SIG-M5 treated with dmso at 0.1 percent for 504 hours (cell line): Measurements from ENCODE around the gene ROPN1L.
"Not testable (repeated sequence)": the region's sequence is repeated elsewhere in the genome, so short reads cannot be mapped to it uniquely, and the experiment has no call there.

Source experiments
- DNase-seq: peaks from one replicate; lab custom pipeline; 2025; ENCODE audit not compliant: unreplicated experiment; lab: John Stamatoyannopoulos, UW

ROPN1L gene

GRCh38 chr5:10478436-10478835 is 36.8 kb downstream of the ROPN1L start:
- DNase-seq: no peak

GRCh38 chr5:10479154-10479721 is 37.6 kb downstream of the ROPN1L start:
- DNase-seq: no peak

GRCh38 chr5:10480237-10480985 is 38.7 kb downstream of the ROPN1L start:
- no peak for DNase-seq

- peak; percentile 22 for DNase-seq
These were observed 39.7 kb downstream of the ROPN1L start for GRCh38 chr5:10481241-10481935.

GRCh38 chr5:10482791-10483530 is 41.3 kb downstream of the ROPN1L start:
- no peak for DNase-seq

GRCh38 chr5:10484774-10485141 is 43.1 kb downstream of the ROPN1L start:
- no peak for DNase-seq

- no peak for DNase-seq
These were observed 43.6 kb downstream of the ROPN1L start for GRCh38 chr5:10485142-10485795.

- no peak for DNase-seq
These were observed 44.2 kb downstream of the ROPN1L start for GRCh38 chr5:10485897-10486296.

- no peak for DNase-seq
These were observed 45.0 kb downstream of the ROPN1L start for GRCh38 chr5:10486511-10487344.

GRCh38 chr5:10488144-10488543 is 46.5 kb downstream of the ROPN1L start:
- DNase-seq: no peak

GRCh38 chr5:10489810-10490426 is 48.2 kb downstream of the ROPN1L start:
- peak; percentile 89 for DNase-seq

- DNase-seq: no peak
These were observed 49.4 kb downstream of the ROPN1L start for GRCh38 chr5:10490927-10491672.

GRCh38 chr5:10491673-10492026 is 50.0 kb downstream of the ROPN1L start:
- DNase-seq: no peak

- peak; percentile 72 for DNase-seq
These were observed 52.2 kb downstream of the ROPN1L start for GRCh38 chr5:10493884-10494283.

- not testable (repeated sequence) for DNase-seq
These were observed 52.8 kb downstream of the ROPN1L start for GRCh38 chr5:10494497-10494896.

- DNase-seq: no peak
These were observed 55.9 kb downstream of the ROPN1L start for GRCh38 chr5:10497554-10497953.

- no peak for DNase-seq
These were observed 56.7 kb downstream of the ROPN1L start for GRCh38 chr5:10498350-10498749.

- no peak for DNase-seq
These were observed 57.4 kb downstream of the ROPN1L start for GRCh38 chr5:10499066-10499465.

- no peak for DNase-seq
These were observed 58.1 kb downstream of the ROPN1L start for GRCh38 chr5:10499776-10500175.
